ENCODE results near the gene LIMS2. TPM values are rescaled to one million over a fixed set of nuclear protein-coding genes. Genes with fewer than 3 reads are reported as not detected.
A peak's percentile ranks its signal among the peaks of the same experiment; 100 is the strongest.

LIMS2 gene
- total RNA-seq, 4 donors from 2014 or later, result 5.3 to 15.5 (median 9.9) TPM

- Histone ChIP-seq H3K27ac (peak overlapping the region; percentile 44 to 67 (median 64)), H3K9me3 (no peaks in the 10 kb centered on the region), H3K4me3 (peak overlapping the region; percentile 46 to 54 (median 54)), H3K4me1 (peaks cover 12 to 25% of the 10 kb centered on the region in 2 donors), H3K27me3 (no peaks in the 10 kb centered on the region), H3K36me3 (no peaks in the 10 kb centered on the region)
- DNase-seq (no peak), ATAC-seq (no peak)
- intact Hi-C loops (cut with DNase I; ENCODE audit: low total_unique reads) (no loop called here), in situ Hi-C loops (cut with MboI; ENCODE audit: low sequenced_read_pairs in 4 of 4) (no loop called here)
- TF ChIP-seq CTCF (IDR thresholded peaks at IDR 0.05 in 4 of 5, conservative IDR thresholded peaks at IDR 0.05 in 1 of 5), result no peak
- TF ChIP-seq POLR2A (IDR thresholded peaks at IDR 0.05), result no peak
Measured at GRCh38 chr2:127663566-127664064, 11.7 kb downstream of the LIMS2 start.

- in situ Hi-C loops (cut with MboI; ENCODE audit: low sequenced_read_pairs in 4 of 4) (no loop called here), intact Hi-C loops (cut with DNase I; ENCODE audit: low total_unique reads) (no loop called here)
- TF ChIP-seq CTCF (IDR thresholded peaks at IDR 0.05 in 4 of 5, conservative IDR thresholded peaks at IDR 0.05 in 1 of 5) (no peak), POLR2A (IDR thresholded peaks at IDR 0.05) (no peak)
- no peaks in the 10 kb centered on the region for H3K9me3 ChIP-seq
- peak overlapping the region in 1 of 4 donors; percentile 53 for H3K4me3 ChIP-seq
- no peaks in the 10 kb centered on the region for H3K27me3 ChIP-seq
- ATAC-seq (no peak), DNase-seq (no peak)
- no peaks in the 10 kb centered on the region for H3K36me3 ChIP-seq
- H3K27ac ChIP-seq, result peak overlapping the region; percentile 44 to 67 (median 64)
- H3K4me1 ChIP-seq, result peaks cover 12 to 25% of the 10 kb centered on the region in 2 donors
Measured at GRCh38 chr2:127662937-127663565, 12.3 kb downstream of the LIMS2 start.

GRCh38 chr2:127661949-127662510 is 13.3 kb downstream of the LIMS2 start:
- H3K27me3 ChIP-seq, result no peaks in the 10 kb centered on the region
- ATAC-seq, result peak; percentile 31 to 35
- TF ChIP-seq POLR2A (IDR thresholded peaks at IDR 0.05) (no peak), CTCF (IDR thresholded peaks at IDR 0.05 in 4 of 5, conservative IDR thresholded peaks at IDR 0.05 in 1 of 5) (peak in 1 of 5 experiments; percentile 11)
- intact Hi-C loops (cut with DNase I; ENCODE audit: low total_unique reads), result no loop called here
- H3K4me3 ChIP-seq, result no peak overlapping the region
- no peaks in the 10 kb centered on the region for H3K9me3 ChIP-seq
- peak overlapping the region; percentile 52 to 79 (median 72) for H3K27ac ChIP-seq
- H3K36me3 ChIP-seq, result no peaks in the 10 kb centered on the region
- in situ Hi-C loops (cut with MboI; ENCODE audit: low sequenced_read_pairs in 4 of 4), result no loop called here
- peaks cover 16 to 26% of the 10 kb centered on the region in 2 donors for H3K4me1 ChIP-seq
- peak in 1 of 2 donors; percentile 24 for DNase-seq

- DNase-seq (peak in 1 of 2 donors; percentile 8), ATAC-seq (no peak)
- intact Hi-C loops (cut with DNase I; ENCODE audit: low total_unique reads), result no loop called here
- in situ Hi-C loops (cut with MboI; ENCODE audit: low sequenced_read_pairs in 4 of 4), result no loop called here
- TF ChIP-seq CTCF (IDR thresholded peaks at IDR 0.05 in 4 of 5, conservative IDR thresholded peaks at IDR 0.05 in 1 of 5), result no peak
- no peak for TF ChIP-seq POLR2A (IDR thresholded peaks at IDR 0.05)
- Histone ChIP-seq H3K4me3 (no peak overlapping the region), H3K27me3 (no peaks in the 10 kb centered on the region), H3K9me3 (no peaks in the 10 kb centered on the region), H3K36me3 (no peaks in the 10 kb centered on the region), H3K27ac (peak overlapping the region; percentile 52 to 79 (median 72)), H3K4me1 (peaks cover 21 to 29% of the 10 kb centered on the region in 2 donors)
Measured at GRCh38 chr2:127661072-127661649, 14.2 kb downstream of the LIMS2 start.

Measured in gastrocnemius medialis (tissue), 4 donors.